H1 (cell line): ENCODE results near the gene ARMS2. TPM values are rescaled to one million over a fixed set of nuclear protein-coding genes. Genes with fewer than 3 reads are reported as not detected.

Experiments used
- ASH2L ChIP-seq: fragments of 200-600, 300-600 bp; sonication (generic); IDR thresholded peaks from one replicate; pipeline ENCODE4 v1.7.1; 2017; ENCODE audit warnings: low read length
- BCL11A ChIP-seq, 2 experiments: IDR thresholded peaks; one replicate each; pipeline ENCODE4 v1.6.1; 2011; ENCODE audit warnings: low read depth in 2 of 2, low read length in 2 of 2, mild to moderate bottlenecking in 2 of 2
- CBX5 ChIP-seq: fragments of 300-800, 300-1000 bp; sonication (generic); IDR thresholded peaks from 2 replicates; pipeline ENCODE4 v1.7.1; 2016; ENCODE audit warnings: antibody characterized with exemption, low read length, low read depth
- CEBPB ChIP-seq: IDR thresholded peaks from 2 replicates; pipeline ENCODE4 v1.6.1; 2012; ENCODE audit warnings: low read depth, low read length
- E2F6 ChIP-seq: IDR thresholded peaks from 2 replicates; pipeline ENCODE4 v1.6.1; 2012; ENCODE audit warnings: inconsistent platforms
- JUN ChIP-seq: IDR thresholded peaks from 2 replicates; pipeline ENCODE4 v1.6.1; 2011; ENCODE audit warnings: low read depth, mild to moderate bottlenecking, improper control_type of control experiment, low read length
- KDM1A ChIP-seq: fragments of 200-600, 300-600 bp; sonication (generic); IDR thresholded peaks from 2 replicates; pipeline ENCODE4 v1.7.1; 2016; ENCODE audit warnings: mild to moderate bottlenecking, low read length, borderline replicate concordance
- PHF8 ChIP-seq: fragments of 200-600 bp; sonication (generic); conservative IDR thresholded peaks from 2 replicates; pipeline ENCODE4 v1.7.1; 2012; ENCODE audit warnings: low read depth, mild to moderate bottlenecking, inconsistent platforms, low read length, moderate library complexity
- RAD21 ChIP-seq, 2 experiments: IDR thresholded peaks in 1 of 2; conservative IDR thresholded peaks in 1 of 2; 2 replicates each; pipeline ENCODE4 v1.6.1; 2011; ENCODE audit warnings: low read depth in 2 of 2, low read length in 2 of 2, improper control_type of control experiment in 1 of 2, inconsistent platforms in 1 of 2, mild to moderate bottlenecking in 1 of 2, moderate library complexity in 1 of 2
- RFX5 ChIP-seq: IDR thresholded peaks from 2 replicates; pipeline ENCODE4 v1.6.1; 2011; ENCODE audit warnings: low read depth, low read length, improper control_type of control experiment, borderline replicate concordance
- RNF2 ChIP-seq: fragments of 200-900, 300-1000 bp; sonication (generic); IDR thresholded peaks from 2 replicates; pipeline ENCODE4 v1.7.1; 2016; ENCODE audit warnings: borderline replicate concordance, low read depth, mild to moderate bottlenecking, antibody characterized with exemption, low read length; ENCODE audit not compliant: poor library complexity, severe bottlenecking; ENCODE audit errors: missing control alignments
- SIN3A ChIP-seq, 2 experiments: IDR thresholded peaks in 1 of 2; conservative IDR thresholded peaks in 1 of 2; 2 replicates each; pipeline ENCODE4 v1.6.1; 2011 to 2012; ENCODE audit warnings: low read length in 2 of 2, improper control_type of control experiment in 1 of 2, low read depth in 1 of 2, mild to moderate bottlenecking in 1 of 2
- SIX5 ChIP-seq: IDR thresholded peaks from 2 replicates; pipeline ENCODE4 v1.6.1; 2011; ENCODE audit warnings: mild to moderate bottlenecking, low read depth, low read length
- SP2 ChIP-seq: IDR thresholded peaks from 2 replicates; pipeline ENCODE4 v1.6.1; 2012; ENCODE audit warnings: mild to moderate bottlenecking, low read length, inconsistent platforms
- SP4 ChIP-seq: IDR thresholded peaks from 2 replicates; pipeline ENCODE4 v1.6.1; 2012; ENCODE audit warnings: low read length, inconsistent platforms
- TCF12 ChIP-seq: IDR thresholded peaks from 2 replicates; pipeline ENCODE4 v1.6.1; 2011; ENCODE audit warnings: low read depth, mild to moderate bottlenecking, low read length
- TEAD4 ChIP-seq: IDR thresholded peaks from 2 replicates; pipeline ENCODE4 v1.6.1; 2012; ENCODE audit warnings: low read depth, low read length, inconsistent platforms, mixed read lengths
- polyA plus RNA-seq, 7 experiments: library from polyadenylated mRNA; depleted of rRNA in 3 of 7; stranded (reverse) in 5 of 7; unstranded in 2 of 7; fragments of >200 nt in 5 of 7; fragments of 200-250 nt in 2 of 7; gene quantifications; 1 replicate in 5 of 7; 2 replicates in 1 of 7; 4 replicates in 1 of 7; pipeline versions ENCODE4 v1.2.1 to v1.2.3, GENCODE V29; 2011 to 2013; ENCODE audit warnings: missing spikeins in 2 of 7, mixed read lengths in 2 of 7
- total RNA-seq: library from RNA; stranded (reverse); fragmentation: NEBNext Ultra II Directional; extraction: Animal tissue kit (Norgen Biotek cat#: 25700); gene quantifications from 2 replicates; pipeline ENCODE4 v1.2.1, GENCODE V29; 2021

ARMS2 gene
- total and polyA plus RNA-seq, 2 of the 8 experiments (the other 6 are each of a cell fraction or from before 2014, with no cell fraction given): not detected

- TF ChIP-seq E2F6 (peak; percentile 71), ASH2L (peak; percentile 35), KDM1A (no peak), RFX5 (no peak), TEAD4 (no peak), RAD21 (IDR thresholded peaks at IDR 0.05 in 1 of 2, conservative IDR thresholded peaks at IDR 0.05 in 1 of 2; ENCODE audit: low read depth in 2 of 2, low read length in 2 of 2) (no peak), CBX5 (no peak), SP2 (no peak), SIX5 (no peak), CEBPB (no peak), BCL11A (IDR thresholded peaks at IDR 0.05; ENCODE audit: low read depth in 2 of 2, low read length in 2 of 2) (no peak), JUN (no peak), SIN3A (conservative IDR thresholded peaks at IDR 0.05 in 1 of 2, IDR thresholded peaks at IDR 0.05 in 1 of 2; ENCODE audit: low read depth in 1 of 2, low read length in 2 of 2) (no peak), TCF12 (no peak), RNF2 (peak; percentile 33), PHF8 (0 out of 2 replicates have a peak, but pooled peaks have one; percentile 11), SP4 (no peak)
Observed at GRCh38 chr10:122460891-122461293, 6.4 kb downstream of the ARMS2 start (continued).
